Neutrophil (primary cell): Measurements from ENCODE around the gene MAGED1.

Source experiments
- H3K27ac ChIP-seq: fragments of 200-600 bp; sonication (generic); 2 replicates; pipeline ENCODE4 v1.5.1; 2016; ENCODE audit warnings: mild to moderate bottlenecking, moderate library complexity
- H3K27me3 ChIP-seq: fragments of 200-600 bp; sonication (generic); 2 replicates; pipeline ENCODE4 v1.6.0; 2016; ENCODE audit warnings: mild to moderate bottlenecking
- H3K36me3 ChIP-seq: fragments of 200-600 bp; sonication (generic); 2 replicates; pipeline ENCODE4 v1.5.1; 2017
- H3K4me1 ChIP-seq, 2 experiments: fragments of 200-600 bp in 1 of 2; sonication (generic) in 1 of 2; 1 replicate in 1 of 2; 2 replicates in 1 of 2; pipeline versions ENCODE4 v1.5.1 to v1.6.1; 2013 to 2016; ENCODE audit warnings: low read depth in 1 of 2, low read length in 1 of 2, mild to moderate bottlenecking in 1 of 2, moderate library complexity in 1 of 2; ENCODE audit not compliant: control insufficient read depth in 1 of 2, insufficient read depth in 1 of 2
- H3K4me3 ChIP-seq, 2 experiments: fragments of 200-600 bp in 1 of 2; sonication (generic) in 1 of 2; 1 replicate in 1 of 2; 2 replicates in 1 of 2; pipeline ENCODE4 v1.5.1; 2013 to 2016; ENCODE audit warnings: low read depth in 1 of 2, low read length in 1 of 2, mild to moderate bottlenecking in 1 of 2, moderate library complexity in 1 of 2
- H3K9me3 ChIP-seq: fragments of 200-600 bp; sonication (generic); 2 replicates; pipeline ENCODE4 v1.5.1; 2016
- TF ChIP-seq, protein P1 (sequence below): fragments of 200-600 bp; sonication (generic); IDR thresholded peaks from 2 replicates; pipeline ENCODE4 v1.5.1; 2016; ENCODE audit warnings: antibody characterized with exemption

MAGED1 gene, protein sequence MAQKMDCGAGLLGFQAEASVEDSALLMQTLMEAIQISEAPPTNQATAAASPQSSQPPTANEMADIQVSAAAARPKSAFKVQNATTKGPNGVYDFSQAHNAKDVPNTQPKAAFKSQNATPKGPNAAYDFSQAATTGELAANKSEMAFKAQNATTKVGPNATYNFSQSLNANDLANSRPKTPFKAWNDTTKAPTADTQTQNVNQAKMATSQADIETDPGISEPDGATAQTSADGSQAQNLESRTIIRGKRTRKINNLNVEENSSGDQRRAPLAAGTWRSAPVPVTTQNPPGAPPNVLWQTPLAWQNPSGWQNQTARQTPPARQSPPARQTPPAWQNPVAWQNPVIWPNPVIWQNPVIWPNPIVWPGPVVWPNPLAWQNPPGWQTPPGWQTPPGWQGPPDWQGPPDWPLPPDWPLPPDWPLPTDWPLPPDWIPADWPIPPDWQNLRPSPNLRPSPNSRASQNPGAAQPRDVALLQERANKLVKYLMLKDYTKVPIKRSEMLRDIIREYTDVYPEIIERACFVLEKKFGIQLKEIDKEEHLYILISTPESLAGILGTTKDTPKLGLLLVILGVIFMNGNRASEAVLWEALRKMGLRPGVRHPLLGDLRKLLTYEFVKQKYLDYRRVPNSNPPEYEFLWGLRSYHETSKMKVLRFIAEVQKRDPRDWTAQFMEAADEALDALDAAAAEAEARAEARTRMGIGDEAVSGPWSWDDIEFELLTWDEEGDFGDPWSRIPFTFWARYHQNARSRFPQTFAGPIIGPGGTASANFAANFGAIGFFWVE

DNA sequence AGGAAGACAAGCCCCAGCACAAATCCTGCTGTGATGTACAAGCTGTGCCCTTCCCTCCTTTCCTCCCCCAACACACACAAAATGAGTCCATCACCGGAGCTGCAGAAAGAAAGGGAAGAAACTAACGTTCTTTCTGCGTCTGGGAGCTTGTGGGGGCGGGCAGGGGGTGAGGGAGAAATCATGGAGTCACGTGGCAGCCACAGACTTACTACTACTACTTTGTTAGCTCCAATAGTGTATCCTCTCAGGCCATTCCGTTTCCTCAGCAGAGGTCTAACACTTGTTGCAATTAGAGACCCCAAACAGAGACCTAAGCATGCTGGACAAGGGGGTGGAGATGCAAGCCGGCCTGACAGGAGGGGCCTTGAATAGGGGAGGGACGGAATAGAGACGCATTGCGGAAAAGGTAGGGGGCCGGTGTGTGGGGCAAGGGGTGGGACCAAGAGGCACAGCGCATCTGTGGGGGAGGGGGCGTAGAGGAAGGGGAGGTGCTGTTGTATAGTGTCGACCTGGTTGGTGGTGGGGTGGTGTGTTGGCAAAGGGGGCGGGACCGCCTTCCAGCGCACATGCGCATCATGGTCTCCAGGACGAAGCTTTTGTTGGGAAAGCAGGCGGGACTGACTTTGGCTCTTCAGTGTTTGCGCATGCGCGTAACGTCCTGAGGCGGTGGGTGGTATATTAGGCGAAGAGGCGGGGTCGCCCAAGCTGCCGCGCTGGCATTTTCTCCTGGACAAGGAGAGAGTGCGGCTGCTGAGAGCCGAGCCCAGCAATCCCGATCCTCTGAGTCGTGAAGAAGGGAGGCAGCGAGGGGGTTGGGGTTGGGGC, at the start of gene MAGED1:
TSS of gene MAGED1 (plus strand) at position 703 of the 825 bp plus-strand sequence. CDS start 682 bp downstream, outside the sequence.
- H3K9me3 ChIP-seq: no peaks in the 10 kb centered on the region
- H3K4me3 ChIP-seq: no peak within 1 kb of the TSS
- TF ChIP-seq, protein P1, sequence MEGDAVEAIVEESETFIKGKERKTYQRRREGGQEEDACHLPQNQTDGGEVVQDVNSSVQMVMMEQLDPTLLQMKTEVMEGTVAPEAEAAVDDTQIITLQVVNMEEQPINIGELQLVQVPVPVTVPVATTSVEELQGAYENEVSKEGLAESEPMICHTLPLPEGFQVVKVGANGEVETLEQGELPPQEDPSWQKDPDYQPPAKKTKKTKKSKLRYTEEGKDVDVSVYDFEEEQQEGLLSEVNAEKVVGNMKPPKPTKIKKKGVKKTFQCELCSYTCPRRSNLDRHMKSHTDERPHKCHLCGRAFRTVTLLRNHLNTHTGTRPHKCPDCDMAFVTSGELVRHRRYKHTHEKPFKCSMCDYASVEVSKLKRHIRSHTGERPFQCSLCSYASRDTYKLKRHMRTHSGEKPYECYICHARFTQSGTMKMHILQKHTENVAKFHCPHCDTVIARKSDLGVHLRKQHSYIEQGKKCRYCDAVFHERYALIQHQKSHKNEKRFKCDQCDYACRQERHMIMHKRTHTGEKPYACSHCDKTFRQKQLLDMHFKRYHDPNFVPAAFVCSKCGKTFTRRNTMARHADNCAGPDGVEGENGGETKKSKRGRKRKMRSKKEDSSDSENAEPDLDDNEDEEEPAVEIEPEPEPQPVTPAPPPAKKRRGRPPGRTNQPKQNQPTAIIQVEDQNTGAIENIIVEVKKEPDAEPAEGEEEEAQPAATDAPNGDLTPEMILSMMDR: no peak
- no peak within 1 kb of the TSS for H3K27ac ChIP-seq
- peaks cover 35% of the 10 kb centered on the region for H3K27me3 ChIP-seq
- H3K4me1 ChIP-seq: no peaks in the 10 kb centered on the region
- H3K36me3 ChIP-seq: no peaks in the 10 kb centered on the region

DNA sequence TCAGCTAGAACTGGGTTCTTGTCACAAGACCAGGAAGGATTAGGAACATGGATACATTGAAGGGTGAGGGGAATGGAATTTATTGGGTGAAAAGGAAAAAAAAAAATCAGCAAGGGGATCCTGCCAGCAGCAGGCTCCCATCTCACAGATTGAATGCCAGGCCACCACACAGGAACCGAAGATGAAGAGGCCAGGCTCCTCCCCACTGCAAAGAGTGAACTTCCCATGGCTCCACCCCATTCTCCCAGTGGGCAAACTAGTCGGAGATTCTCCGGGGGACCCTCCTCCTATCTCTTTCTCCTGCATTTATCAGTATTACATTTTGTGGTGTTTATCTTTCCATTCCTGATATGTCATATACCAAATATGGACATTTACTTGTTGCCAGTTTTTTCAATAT, 46.0 kb upstream of the MAGED1 start:
- no peaks in the 10 kb centered on the region for H3K9me3 ChIP-seq
- H3K4me1 ChIP-seq: no peaks in the 10 kb centered on the region
- no peaks in the 10 kb centered on the region for H3K36me3 ChIP-seq
- TF ChIP-seq, protein P1: no peak
- H3K4me3 ChIP-seq: no peak overlapping the region
- no peak overlapping the region for H3K27ac ChIP-seq
- H3K27me3 ChIP-seq: no peaks in the 10 kb centered on the region

DNA sequence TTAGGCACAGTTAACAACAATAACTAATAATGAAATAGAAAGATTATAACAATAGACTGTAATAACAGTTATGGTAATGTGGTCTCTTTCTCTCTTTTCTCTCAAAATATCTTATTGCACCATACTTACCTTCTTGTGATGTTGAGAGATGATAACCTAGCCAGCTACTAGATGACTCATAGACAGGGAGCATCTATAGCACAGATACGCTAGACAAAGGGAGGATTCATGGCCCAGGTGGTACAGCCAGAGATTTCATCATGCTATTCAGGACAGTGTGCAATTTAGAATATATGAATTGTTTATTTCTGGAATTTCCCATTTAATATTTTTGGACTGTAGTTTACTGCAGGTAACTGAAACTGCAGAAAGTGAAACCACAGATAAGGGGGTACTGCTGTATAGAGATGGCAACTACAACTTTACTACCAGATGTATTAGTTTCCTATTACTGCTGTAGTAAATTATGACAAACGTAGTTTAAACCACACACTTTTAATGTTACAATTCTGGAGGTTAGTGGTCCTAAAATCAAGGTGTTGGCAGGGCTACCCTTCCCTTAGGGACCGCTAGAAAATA, 41.8 kb upstream of the MAGED1 start:
- no peaks in the 10 kb centered on the region for H3K27me3 ChIP-seq
- no peak overlapping the region for H3K27ac ChIP-seq
- H3K4me3 ChIP-seq: no peak overlapping the region
- H3K9me3 ChIP-seq: no peaks in the 10 kb centered on the region
- TF ChIP-seq, protein P1: no peak
- no peaks in the 10 kb centered on the region for H3K4me1 ChIP-seq
- no peaks in the 10 kb centered on the region for H3K36me3 ChIP-seq

DNA sequence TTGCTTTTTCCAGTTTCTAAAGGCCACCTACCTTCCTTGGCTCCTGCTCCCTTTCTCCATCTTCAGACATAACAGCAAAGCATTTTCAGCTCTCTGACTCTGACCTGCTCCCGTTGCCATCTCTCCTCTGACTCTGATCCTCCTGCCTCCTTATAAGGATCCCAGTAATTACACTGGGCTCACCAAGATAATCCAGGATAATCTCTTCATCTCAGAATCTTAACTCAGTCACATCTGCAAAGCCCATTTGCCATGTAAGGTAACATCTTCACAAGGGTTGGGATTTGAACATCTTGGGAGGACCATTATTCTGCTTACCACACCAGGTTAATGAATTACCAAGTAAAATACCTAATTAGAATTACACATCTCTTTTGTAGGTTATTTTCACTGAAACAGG, 41.3 kb upstream of the MAGED1 start:
- Histone ChIP-seq H3K4me1 (no peaks in the 10 kb centered on the region), H3K27me3 (no peaks in the 10 kb centered on the region), H3K9me3 (no peaks in the 10 kb centered on the region), H3K27ac (no peak overlapping the region), H3K36me3 (no peaks in the 10 kb centered on the region), H3K4me3 (no peak overlapping the region)
- TF ChIP-seq, protein P1: no peak

DNA sequence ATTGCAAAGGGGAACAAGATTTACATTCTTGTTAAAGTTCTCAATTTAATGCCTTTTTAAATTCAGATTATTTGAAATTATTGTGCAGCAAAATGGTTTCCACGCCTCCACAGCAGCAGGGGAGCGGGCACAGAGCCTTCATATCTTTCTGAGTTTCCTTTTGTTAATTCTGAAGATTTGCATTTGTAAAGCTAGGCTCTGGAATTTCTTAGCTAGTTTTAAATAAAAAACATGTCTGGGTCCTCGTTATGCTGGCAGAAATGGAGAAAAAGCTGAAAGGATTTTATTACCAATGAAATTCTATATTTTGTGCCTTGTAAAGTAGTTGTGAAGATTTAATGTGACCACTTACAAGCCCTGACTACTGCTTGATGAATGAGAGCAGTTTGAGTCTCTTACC, 40.8 kb upstream of the MAGED1 start:
- H3K9me3 ChIP-seq: no peaks in the 10 kb centered on the region
- H3K4me3 ChIP-seq: no peak overlapping the region
- no peak overlapping the region for H3K27ac ChIP-seq
- no peaks in the 10 kb centered on the region for H3K36me3 ChIP-seq
- H3K27me3 ChIP-seq: no peaks in the 10 kb centered on the region
- no peaks in the 10 kb centered on the region for H3K4me1 ChIP-seq
- TF ChIP-seq, protein P1: no peak
